K562 (cell line): Measurements from ENCODE around the gene TNF. TPM values are rescaled to one million over a fixed set of nuclear protein-coding genes. Genes with fewer than 3 reads are reported as not detected.

ENCODE experiments used
- ATAC-seq: fragments of 200-7000 bp; cut with Tn5 transposase; 3 replicates; pipeline ENCODE4 v1.9.1; 2020; ENCODE audit warnings: moderate library complexity
- BruUV-seq: library from RNA; stranded (reverse); fragments of 400-500 nt; replicated peaks from 2 replicates; lab custom pipeline; 2021; lab: Mats Ljungman, UMichigan
- CTCF ChIA-PET: fragments of 300-600 bp; formaldehyde crosslinking; extraction: SDS; loops from one replicate; lab custom pipeline; 2021; ENCODE audit warnings: low intra/inter-chr PET ratio; lab: Yijun Ruan, JAX
- POLR2A ChIA-PET: fragments of 300-600, 350-650 bp; sonication (Branson Sonifier 250); formaldehyde crosslinking; extraction: SDS; loops from one replicate; lab custom pipeline; 2021; ENCODE audit warnings: antibody characterized with exemption, inconsistent platforms; lab: Yijun Ruan, JAX
- DNase-seq, 4 experiments: peaks; one replicate each; pipeline versions ENCODE4 v3.0.0 to v3.0.0-alpha.2; 2011 to 2018; ENCODE audit warnings: low spot score in 3 of 4, mixed read lengths in 3 of 4; ENCODE audit errors: extremely low read depth in 1 of 4
- FAIRE-seq: peaks from 2 replicates; lab custom pipeline; 2011; peaks lifted over from hg19 to GRCh38; lab: Jason Lieb, UNC
- H2AFZ ChIP-seq: 2 replicates; pipeline ENCODE4 v1.6.0; 2011; ENCODE audit warnings: low read depth, low read length, control low read depth, inconsistent platforms
- H3K27ac ChIP-seq: fragments of 200-600 bp; 3 replicates; pipeline ENCODE4 v1.8.0; 2011; ENCODE audit warnings: low read depth, mild to moderate bottlenecking, control low read depth, inconsistent platforms, low read length, moderate library complexity, mixed read lengths; ENCODE audit errors: extremely low read depth
- H3K27me3 ChIP-seq, 2 experiments: fragments of 300-600 bp in 1 of 2; 2 replicates in 1 of 2; 3 replicates in 1 of 2; pipeline versions ENCODE4 v1.6.0 to v1.8.0; 2011; ENCODE audit warnings: inconsistent platforms in 2 of 2, low read length in 2 of 2, mild to moderate bottlenecking in 1 of 2, mixed read lengths in 1 of 2, moderate library complexity in 1 of 2; ENCODE audit not compliant: control insufficient read depth in 2 of 2, insufficient read depth in 2 of 2
- H3K36me3 ChIP-seq: fragments of 300-600 bp; 3 replicates; pipeline ENCODE4 v1.8.0; 2011; ENCODE audit warnings: mild to moderate bottlenecking, low read length, inconsistent platforms; ENCODE audit not compliant: control insufficient read depth, insufficient read depth
- H3K4me1 ChIP-seq, 2 experiments: fragments of 200-600 bp in 1 of 2; replicated peaks in 1 of 2; 2 replicates in 1 of 2; 3 replicates in 1 of 2; pipeline versions ENCODE4 v1.5.1 to v1.8.0; 2011; ENCODE audit warnings: inconsistent platforms in 2 of 2, low read length in 2 of 2, mild to moderate bottlenecking in 1 of 2, mixed read lengths in 1 of 2, moderate library complexity in 1 of 2; ENCODE audit not compliant: control insufficient read depth in 2 of 2, insufficient read depth in 2 of 2
- H3K4me2 ChIP-seq: 2 replicates; pipeline ENCODE4 v1.6.1; 2011; ENCODE audit warnings: low read length, control low read depth, inconsistent platforms, mixed read lengths; ENCODE audit not compliant: insufficient read depth
- H3K4me3 ChIP-seq: fragments of 200-600 bp; sonication (generic), shearing (Covaris generic); 2 replicates; pipeline ENCODE4 v1.5.1; 2016; ENCODE audit warnings: control low read depth, inconsistent platforms
- H3K79me2 ChIP-seq: fragments of 200-600 bp; 3 replicates; pipeline ENCODE4 v1.8.0; 2011; ENCODE audit warnings: low read length, inconsistent platforms; ENCODE audit not compliant: control insufficient read depth, insufficient read depth
- H3K9ac ChIP-seq, 2 experiments: 2 replicates each; pipeline versions ENCODE4 v1.6.0 to v1.6.1; 2011; ENCODE audit warnings: low read depth in 2 of 2, low read length in 2 of 2, control low read depth in 1 of 2, inconsistent platforms in 1 of 2, mild to moderate bottlenecking in 1 of 2, mixed read lengths in 1 of 2; ENCODE audit not compliant: insufficient read depth in 1 of 2
- H3K9me1 ChIP-seq: one replicate; pipeline ENCODE4 v1.6.0; 2011; ENCODE audit warnings: inconsistent platforms, mild to moderate bottlenecking, low read length, moderate library complexity; ENCODE audit not compliant: control insufficient read depth, insufficient read depth
- H3K9me3 ChIP-seq: replicated peaks from 2 replicates; pipeline ENCODE4 v1.5.1; 2011; ENCODE audit warnings: low read depth, low read length, inconsistent platforms; ENCODE audit not compliant: control insufficient read depth, insufficient read depth
- H4K20me1 ChIP-seq: replicated peaks from 2 replicates; pipeline ENCODE4 v1.6.1; 2011; ENCODE audit warnings: low read length, inconsistent platforms, mixed read lengths; ENCODE audit not compliant: control insufficient read depth, insufficient read depth
- BRF1 ChIP-seq: IDR thresholded peaks from 3 replicates; pipeline ENCODE4 v1.6.1; 2011; ENCODE audit warnings: borderline replicate concordance, mild to moderate bottlenecking; ENCODE audit not compliant: insufficient read length; ENCODE audit errors: extremely low read depth
- CEBPB ChIP-seq: fragments of 450-650 bp; IDR thresholded peaks from 2 replicates; pipeline ENCODE4 v1.6.1; 2016; ENCODE audit warnings: missing genetic modification characterization, missing compliant biosample characterization
- SOX6 ChIP-seq: fragments of 450-650 bp; IDR thresholded peaks from 2 replicates; pipeline ENCODE4 v1.6.1; 2014; ENCODE audit warnings: mild to moderate bottlenecking
- TAF9B ChIP-seq: fragments of 450-650 bp; IDR thresholded peaks from 2 replicates; pipeline ENCODE4 v1.6.1; 2018; ENCODE audit warnings: mild to moderate bottlenecking; ENCODE audit not compliant: partially characterized antibody
- ZNF507 ChIP-seq: conservative IDR thresholded peaks from 2 replicates; pipeline ENCODE4 v1.6.1; 2017; ENCODE audit warnings: missing genetic modification characterization, missing compliant biosample characterization
- ZNF780A ChIP-seq: fragments of 250-450 bp; sonication (Bioruptor Pico); IDR thresholded peaks from 2 replicates; pipeline ENCODE4 v1.5.0; 2021; ENCODE audit warnings: mild to moderate bottlenecking
- WGBS: fragments of 100-300 bp; shearing (Covaris generic); methylation state at CpG from one replicate; pipeline ENCODE4 v1.1.6; 2016; ENCODE audit warnings: low coverage, mixed read lengths; ENCODE audit not compliant: insufficient coverage; ENCODE audit errors: missing lambda C conversion rate; 5-methylcytosine and 5-hydroxymethylcytosine counted together
- in situ Hi-C: fragments of 300-500 bp; cut with MboI; formaldehyde crosslinking; loops from 4 replicates; pipeline ENCODE4 v1.15.0; 2018; ENCODE audit warnings: inconsistent platforms, mixed read lengths
- intact Hi-C: fragments of 100-400 bp; cut with micrococcal nuclease; formaldehyde crosslinking; loops from 2 replicates; pipeline ENCODE4 v1.14.2; 2022
- polyA plus RNA-seq, 8 experiments: library from polyadenylated mRNA; depleted of rRNA in 4 of 8; stranded (reverse) in 5 of 8; unstranded in 3 of 8; fragments of >200 nt; fragmentation: Nextera tagmentation in 2 of 8; fragmentation: Illumina TruSeq in 1 of 8; extraction: Ambion mirVana in 2 of 8; extraction: Trizol in 1 of 8; gene quantifications; 2 replicates each; pipeline versions ENCODE4 v1.2.1 to v1.2.3, GENCODE V29; 2011 to 2014; ENCODE audit warnings: inconsistent platforms in 1 of 8, missing spikeins in 1 of 8
- total RNA-seq, 7 experiments: library from RNA; depleted of rRNA in 6 of 7; stranded (reverse); fragments of >200 nt in 6 of 7; fragmentation: Illumina TruSeq in 2 of 7; extraction: Trizol in 2 of 7; gene quantifications; 2 replicates each; pipeline versions ENCODE4 v1.2.1 to v1.2.3, GENCODE V29; 2011 to 2021; ENCODE audit warnings: low replicate concordance in 1 of 7
- TF ChIP-seq, protein P1 (sequence below), 3 experiments: fragments of 200-800 bp in 1 of 3; fragments of 250-450 bp in 1 of 3; fragments of 450-650 bp in 1 of 3; sonication (Bioruptor Pico) in 1 of 3; sonication (Bioruptor generic) in 1 of 3; formaldehyde crosslinking in 1 of 3; IDR thresholded peaks; 2 replicates each; pipeline versions ENCODE4 v1.6.1 to v1.8.0; 2016 to 2022; ENCODE audit warnings: mild to moderate bottlenecking in 2 of 3, missing genetic modification characterization in 2 of 3, missing compliant biosample characterization in 1 of 3, moderate library complexity in 1 of 3

TNF gene
- total and polyA plus RNA-seq, 9 of the 15 experiments (the other 6 are each of a cell fraction or from before 2014, with no cell fraction given): 0.08 to 0.40 TPM; not detected in 7

DNA sequence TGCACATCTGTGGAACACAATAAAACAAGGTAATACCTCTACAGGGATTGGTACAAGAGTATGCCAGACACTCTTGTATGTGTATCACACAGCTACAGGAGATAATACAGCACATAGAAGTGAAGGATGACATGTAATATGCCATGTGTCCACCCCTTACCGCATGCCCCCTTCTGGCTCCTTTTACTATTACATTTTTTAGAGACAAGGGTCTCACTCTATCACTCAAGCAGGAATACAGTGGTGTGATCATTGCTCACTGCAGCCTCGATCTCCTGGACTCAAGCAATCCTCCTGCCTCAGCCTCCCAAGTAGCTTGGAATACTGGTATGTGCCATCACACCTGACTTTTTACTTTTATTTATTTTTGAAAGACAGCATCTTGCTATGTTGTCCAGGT is 21.6 kb downstream of the TNF start (continued):
- TF ChIP-seq, protein P1, sequence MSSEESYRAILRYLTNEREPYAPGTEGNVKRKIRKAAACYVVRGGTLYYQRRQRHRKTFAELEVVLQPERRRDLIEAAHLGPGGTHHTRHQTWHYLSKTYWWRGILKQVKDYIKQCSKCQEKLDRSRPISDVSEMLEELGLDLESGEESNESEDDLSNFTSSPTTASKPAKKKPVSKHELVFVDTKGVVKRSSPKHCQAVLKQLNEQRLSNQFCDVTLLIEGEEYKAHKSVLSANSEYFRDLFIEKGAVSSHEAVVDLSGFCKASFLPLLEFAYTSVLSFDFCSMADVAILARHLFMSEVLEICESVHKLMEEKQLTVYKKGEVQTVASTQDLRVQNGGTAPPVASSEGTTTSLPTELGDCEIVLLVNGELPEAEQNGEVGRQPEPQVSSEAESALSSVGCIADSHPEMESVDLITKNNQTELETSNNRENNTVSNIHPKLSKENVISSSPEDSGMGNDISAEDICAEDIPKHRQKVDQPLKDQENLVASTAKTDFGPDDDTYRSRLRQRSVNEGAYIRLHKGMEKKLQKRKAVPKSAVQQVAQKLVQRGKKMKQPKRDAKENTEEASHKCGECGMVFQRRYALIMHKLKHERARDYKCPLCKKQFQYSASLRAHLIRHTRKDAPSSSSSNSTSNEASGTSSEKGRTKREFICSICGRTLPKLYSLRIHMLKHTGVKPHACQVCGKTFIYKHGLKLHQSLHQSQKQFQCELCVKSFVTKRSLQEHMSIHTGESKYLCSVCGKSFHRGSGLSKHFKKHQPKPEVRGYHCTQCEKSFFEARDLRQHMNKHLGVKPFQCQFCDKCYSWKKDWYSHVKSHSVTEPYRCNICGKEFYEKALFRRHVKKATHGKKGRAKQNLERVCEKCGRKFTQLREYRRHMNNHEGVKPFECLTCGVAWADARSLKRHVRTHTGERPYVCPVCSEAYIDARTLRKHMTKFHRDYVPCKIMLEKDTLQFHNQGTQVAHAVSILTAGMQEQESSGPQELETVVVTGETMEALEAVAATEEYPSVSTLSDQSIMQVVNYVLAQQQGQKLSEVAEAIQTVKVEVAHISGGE (CRISPR knock-in tag; IDR thresholded peaks at IDR 0.05): peak in 1 of 3 experiments; percentile 36; a peak in 1 of 6 replicates
- TF ChIP-seq, all 486 proteins: peak for 11

DNA sequence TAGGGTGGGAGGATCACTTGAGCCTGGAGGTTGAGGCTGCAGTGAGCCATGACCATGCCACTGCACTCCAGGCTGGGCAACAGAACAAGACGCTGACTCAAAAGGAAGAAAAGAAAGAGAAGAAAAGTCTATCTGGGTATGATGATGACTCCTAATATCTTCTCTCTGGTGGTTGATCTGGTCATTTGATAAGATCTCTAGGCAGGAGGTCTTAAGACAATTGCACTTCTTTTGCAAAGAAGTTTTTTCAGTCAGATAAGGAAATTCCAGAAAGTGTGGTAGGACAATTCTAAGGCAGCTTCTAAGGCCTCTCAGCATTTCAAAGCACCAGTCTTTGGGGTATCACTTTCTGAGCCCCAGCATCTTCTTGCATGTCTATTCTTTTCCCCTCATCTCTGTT is 32.0 kb downstream of the TNF start:
- H4K20me1 ChIP-seq: no peaks in the 10 kb centered on the region
- H2AFZ ChIP-seq: peak overlapping the region; percentile 13; the same call in 1 of the 2 replicates
- no peak overlapping the region for H3K27ac ChIP-seq
- peaks cover 8 to 14% of the 10 kb centered on the region in 2 experiments; a peak in 4 of 5 replicates for H3K4me1 ChIP-seq
- ATAC-seq: no peak
- no peaks in the 10 kb centered on the region for H3K27me3 ChIP-seq
- H3K9me3 ChIP-seq: no peaks in the 10 kb centered on the region
- 29% methylated on average over 1 of the region's 1 CpG for WGBS
- in situ Hi-C loops: no loop called here
- no peak for DNase-seq
- TF ChIP-seq CEBPB (no peak), ZNF507 (tag) (no peak), SOX6 (peak; percentile 59; the same call in 1 of the 2 replicates), ZNF780A (CRISPR knock-in tag) (no peak), TAF9B (no peak), BRF1 (no peak)
- TF ChIP-seq, all 486 proteins: peak for 1
- H3K4me3 ChIP-seq: no peak overlapping the region
- H3K9me1 ChIP-seq: no peaks in the 10 kb centered on the region
- no TSS peak for BruUV-seq
- no peaks in the 10 kb centered on the region for H3K36me3 ChIP-seq
- intact Hi-C loops: no loop called here
- POLR2A ChIA-PET: interaction anchor here (0.6 to 1.4 kb wide), 6 partner anchors 20 to 1664 kb away, joined by 3 to 5 read pairs (median 3); partner anchors contain the start of genes ABHD16A, DDX39B, RPS18 and VPS52
- H3K79me2 ChIP-seq: no peaks in the 10 kb centered on the region
- FAIRE-seq: no peak
- CTCF ChIA-PET: no interaction called here
- no peak overlapping the region for H3K9ac ChIP-seq
- no peak overlapping the region for H3K4me2 ChIP-seq
